Cerebellar cortex (tissue), 1 donor: ENCODE measurements around the gene S1PR4.
"Not testable (repeated sequence)": the region's sequence is repeated elsewhere in the genome, so short reads cannot be mapped to it uniquely, and the experiment has no call there.

Source experiments
- DNase-seq: peaks from one replicate; pipeline ENCODE4 v3.0.0-alpha.2; 2015; ENCODE audit warnings: low spot score

The S1PR4 gene

DNA sequence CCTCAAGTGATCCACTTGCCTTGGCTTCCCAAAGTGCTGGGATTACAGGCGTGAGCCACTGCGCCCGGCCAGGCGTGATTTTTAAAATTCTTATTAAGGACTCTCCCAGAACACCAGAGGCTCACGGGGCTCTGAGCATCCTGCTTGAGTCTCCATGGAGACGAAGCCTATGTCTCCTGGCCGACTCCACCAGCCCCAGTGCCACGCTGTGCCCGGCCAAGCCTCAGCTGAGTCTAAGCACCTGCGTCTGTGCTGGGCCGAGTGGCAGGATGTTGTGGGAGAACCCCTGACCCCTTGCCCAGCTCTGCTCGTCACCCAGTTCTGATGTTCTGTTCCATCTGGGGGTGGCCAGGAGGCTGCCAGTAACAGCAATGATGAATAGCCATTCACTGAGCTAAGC lies 42.0 kb downstream of the S1PR4 start:
- DNase-seq: no peak

- DNase-seq: not testable (repeated sequence)
Observed at GRCh38 chr19:3221576-3221975, 43.0 kb downstream of the S1PR4 start.

GRCh38 chr19:3222709-3223108 lies 44.1 kb downstream of the S1PR4 start:
- DNase-seq: no peak

- DNase-seq: peak; percentile 49
Observed at GRCh38 chr19:3224346-3225168, 46.0 kb downstream of the S1PR4 start, which contains the start of gene CELF5. TSS of gene CELF5 (plus strand) at chr19:3224661. CDS start at chr19:3224740, 79 bp downstream.

DNA sequence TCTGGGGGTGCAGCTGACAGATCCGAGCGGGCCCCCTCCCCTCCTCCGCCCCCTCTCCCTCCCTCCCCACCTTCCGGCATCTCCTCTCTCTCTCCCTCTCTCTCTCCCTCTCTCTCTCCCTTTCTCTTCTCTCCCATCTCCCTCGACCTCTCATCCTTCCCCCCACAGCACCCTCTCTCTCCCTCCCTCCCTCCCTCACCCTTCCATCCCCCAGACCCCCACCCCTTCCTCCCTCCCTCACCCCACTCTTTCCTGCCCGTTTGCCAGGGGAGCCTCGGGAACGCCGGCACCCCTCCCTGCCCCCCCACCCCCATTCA lies 46.6 kb downstream of the S1PR4 start:
- no peak for DNase-seq

DNA sequence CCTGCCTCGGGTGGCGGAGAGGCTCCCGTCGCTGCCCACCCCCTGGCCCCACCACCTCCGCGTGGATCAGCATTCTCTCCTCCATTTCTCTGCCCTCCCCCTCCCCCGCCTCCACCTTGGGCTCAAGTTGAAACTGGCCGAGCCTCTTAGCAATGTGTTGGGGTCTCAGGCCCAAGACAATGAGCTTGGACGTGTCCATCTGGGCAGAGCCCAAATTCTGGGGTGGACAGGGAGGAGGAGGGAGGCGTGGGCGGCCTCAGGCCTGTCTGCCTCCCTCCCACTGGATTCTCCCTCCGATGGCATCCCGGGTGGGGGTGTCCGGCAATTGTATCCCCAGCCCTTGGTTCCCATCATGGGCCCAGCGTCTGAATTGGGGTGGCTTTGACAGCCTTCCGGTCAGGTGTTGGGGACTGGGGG lies 47.1 kb downstream of the S1PR4 start:
- DNase-seq: peak; percentile 26

DNA sequence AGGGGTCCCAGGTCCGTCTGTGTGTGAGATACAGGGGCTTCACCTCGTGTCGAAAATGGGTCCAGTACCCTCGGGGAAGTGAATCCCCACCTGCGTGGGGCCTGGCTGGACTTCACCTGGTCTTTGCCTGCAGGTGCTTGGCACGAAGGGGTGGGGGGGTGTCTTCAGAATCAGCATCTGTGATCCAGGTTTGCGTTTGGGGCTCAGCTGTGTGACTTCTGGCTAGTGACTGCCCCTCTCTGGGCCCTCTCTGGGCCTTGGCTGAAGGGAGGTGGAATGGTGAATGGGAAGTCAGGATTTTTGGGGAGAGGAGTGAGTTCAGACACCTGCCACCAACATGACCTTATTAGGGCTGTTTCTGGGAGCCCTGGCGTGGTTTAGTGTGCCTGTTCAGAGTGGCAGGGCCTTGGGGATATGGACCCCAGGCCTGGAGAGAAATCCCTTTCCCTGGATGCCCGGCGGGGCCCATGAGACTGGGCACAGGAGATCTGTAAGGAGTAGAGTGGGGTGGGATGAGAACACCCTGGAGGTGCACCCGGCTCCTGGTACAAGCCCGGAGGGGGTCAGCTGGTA lies 48.6 kb downstream of the S1PR4 start:
- peak; percentile 26 for DNase-seq

DNA sequence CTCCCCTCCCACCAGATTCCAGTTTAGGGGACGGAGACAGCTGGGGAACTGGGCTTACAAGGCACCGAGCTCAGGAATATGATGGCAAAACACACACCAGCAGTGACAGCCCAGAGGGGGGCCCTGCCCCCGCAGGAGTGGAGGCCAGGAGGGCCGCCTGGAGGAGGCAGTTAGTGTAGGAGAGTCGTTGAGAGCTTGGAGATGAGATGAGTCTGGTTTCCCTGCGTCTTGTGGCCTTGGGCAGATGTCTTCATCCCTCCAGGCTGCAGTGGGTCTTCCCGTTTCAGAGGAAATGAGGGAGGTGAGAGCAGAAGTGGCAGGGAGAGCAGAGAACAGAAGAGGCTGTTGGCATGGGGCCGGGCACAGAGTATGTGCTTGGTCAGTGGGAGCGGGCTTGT lies 50.8 kb downstream of the S1PR4 start:
- no peak for DNase-seq
